ENCODE data around the gene LRRC27.

GRCh38 chr10:132322586-132323048 lies 9.4 kb upstream of the LRRC27 start:
- TF ChIP-seq CTCF (IDR thresholded peaks at IDR 0.05 in 8 of 11, conservative IDR thresholded peaks at IDR 0.05 in 3 of 11) (no peak), POLR2AphosphoS5 (IDR thresholded peaks at IDR 0.05) (no peak)

Data from spleen (tissue), 7 donors.